Mucosa of descending colon (tissue), 3 donors: ENCODE data around the gene FBXO31. TPM values are rescaled to one million over a fixed set of nuclear protein-coding genes. Genes with fewer than 3 reads are reported as not detected.
"Not testable (repeated sequence)": the region's sequence is repeated elsewhere in the genome, so short reads cannot be mapped to it uniquely, and the experiment has no call there.

Source experiments
- ATAC-seq: fragments of 200-7000 bp; cut with Tn5 transposase; one replicate; pipeline ENCODE4 v1.9.1; 2020; ENCODE audit warnings: mild to moderate bottlenecking, moderate library complexity
- DNase-seq, 3 donors: peaks; one replicate each; pipeline ENCODE4 v3.0.0-alpha.2; 2020
- H3K36me3 ChIP-seq: fragments of 200-600 bp; one replicate; pipeline ENCODE4 v1.8.0; 2021; ENCODE audit warnings: low read depth, mild to moderate bottlenecking
- H3K4me1 ChIP-seq: fragments of 200-600 bp; one replicate; pipeline ENCODE4 v1.8.0; 2021; ENCODE audit warnings: low read depth, mild to moderate bottlenecking
- H3K4me3 ChIP-seq: fragments of 200-600 bp; one replicate; pipeline ENCODE4 v1.8.0; 2021; ENCODE audit warnings: mild to moderate bottlenecking
- H3K9me3 ChIP-seq: fragments of 200-600 bp; one replicate; pipeline ENCODE4 v1.8.0; 2021; ENCODE audit warnings: mild to moderate bottlenecking
- CTCF ChIP-seq: fragments of 200-600 bp; IDR thresholded peaks from one replicate; pipeline ENCODE4 v1.8.0; 2022; ENCODE audit warnings: antibody characterized with exemption, mild to moderate bottlenecking
- intact Hi-C, 2 donors: fragments of 100-400 bp; cut with DNase I in 1 of 2; cut with micrococcal nuclease in 1 of 2; formaldehyde crosslinking; loops; one replicate each; pipeline versions ENCODE4 v1.11.0 to v1.11.1; 2022; cut with DNase I, micrococcal nuclease
- total RNA-seq, 3 donors: library from RNA; stranded (reverse); fragmentation: NEBNext Ultra II Directional in 2 of 3; extraction: Animal tissue kit (Norgen Biotek cat#: 25700) in 2 of 3; gene quantifications; one replicate each; pipeline versions ENCODE4 v1.2.1 to v1.2.4, GENCODE V29; 2021 to 2023
- donor health status: DM: no; HTN: no; CAD: no; lungs with moderate emphysema.
- donor health status: DM: no; HTN: no; CAD: no.
- donor health status: DM: no; HTN: yes; CAD: no.

FBXO31 gene
- total RNA-seq, 3 donors from 2014 or later = 54.2 to 104 (median 63.9) TPM

- Histone ChIP-seq H3K4me3 (no peak overlapping the region), H3K4me1 (peaks cover 41% of the 10 kb centered on the region), H3K9me3 (no peaks in the 10 kb centered on the region), H3K36me3 (no peaks in the 10 kb centered on the region)
- TF ChIP-seq CTCF = no peak
- intact Hi-C loops = no loop called here
- DNase-seq (no peak), ATAC-seq (no peak)
Observed at GRCh38 chr16:87380881-87381280, 2.7 kb downstream of the FBXO31 start.

GRCh38 chr16:87380403-87380802 is 3.2 kb downstream of the FBXO31 start:
- H3K4me3 ChIP-seq = no peak overlapping the region
- intact Hi-C loops = no loop called here
- ATAC-seq = no peak

GRCh38 chr16:87379312-87379752 is 4.2 kb downstream of the FBXO31 start:
- H3K4me1 ChIP-seq = peaks cover 38% of the 10 kb centered on the region
- H3K4me3 ChIP-seq, H3K36me3 ChIP-seq, intact Hi-C loops, H3K9me3 ChIP-seq: not testable (repeated sequence)
- ATAC-seq = peak; percentile 18
- DNase-seq = peak in 2 of 3 donors; percentile 72 to 80

More at GRCh38 chr16:87380403-87380802, 3.2 kb downstream of the FBXO31 start:
- DNase-seq = no peak
- Histone ChIP-seq H3K9me3 (no peaks in the 10 kb centered on the region), H3K36me3 (no peaks in the 10 kb centered on the region), H3K4me1 (peaks cover 38% of the 10 kb centered on the region)
- TF ChIP-seq CTCF = no peak

GRCh38 chr16:87376660-87377059 is 6.9 kb downstream of the FBXO31 start:
- intact Hi-C loops = no loop called here
- H3K36me3 ChIP-seq = no peaks in the 10 kb centered on the region
- no peak for TF ChIP-seq CTCF
- H3K4me1 ChIP-seq = peaks cover 28% of the 10 kb centered on the region
- no peak for DNase-seq
- H3K4me3 ChIP-seq = no peak overlapping the region
- ATAC-seq = no peak
- no peaks in the 10 kb centered on the region for H3K9me3 ChIP-seq

- ATAC-seq = no peak
- TF ChIP-seq CTCF = no peak
- DNase-seq = no peak
- intact Hi-C loops = no loop called here
- H3K36me3 ChIP-seq = no peaks in the 10 kb centered on the region
- no peaks in the 10 kb centered on the region for H3K9me3 ChIP-seq
- peaks cover 19% of the 10 kb centered on the region for H3K4me1 ChIP-seq
- H3K4me3 ChIP-seq = no peak overlapping the region
Observed at GRCh38 chr16:87375426-87376135, 8.0 kb downstream of the FBXO31 start.

- DNase-seq (no peak), ATAC-seq (no peak)
- no peak for TF ChIP-seq CTCF
- Histone ChIP-seq H3K4me3 (no peak overlapping the region), H3K36me3 (no peaks in the 10 kb centered on the region), H3K9me3 (no peaks in the 10 kb centered on the region), H3K4me1 (peaks cover 9% of the 10 kb centered on the region)
- intact Hi-C loops = no loop called here
Observed at GRCh38 chr16:87374313-87374712, 9.3 kb downstream of the FBXO31 start.
